NT2/D1 (cell line): ENCODE results near the gene STYXL2.

Experiments used
- DNase-seq: peaks from one replicate; pipeline ENCODE4 v3.0.0-alpha.2; 2011; ENCODE audit warnings: low read depth, low spot score
- H3K27me3 ChIP-seq: 2 replicates; pipeline ENCODE4 v1.6.0; 2011; ENCODE audit warnings: mild to moderate bottlenecking; ENCODE audit not compliant: insufficient read length, insufficient read depth
- H3K36me3 ChIP-seq: 2 replicates; pipeline ENCODE4 v1.6.1; 2011; ENCODE audit warnings: mild to moderate bottlenecking, low read length, mixed read lengths; ENCODE audit not compliant: insufficient read depth, insufficient read length
- H3K4me1 ChIP-seq: 2 replicates; pipeline ENCODE4 v1.5.1; 2011; ENCODE audit not compliant: insufficient read depth, insufficient read length
- H3K4me3 ChIP-seq: 2 replicates; pipeline ENCODE4 v1.5.1; 2011; ENCODE audit warnings: low read depth; ENCODE audit not compliant: insufficient read length
- H3K9ac ChIP-seq: 2 replicates; pipeline ENCODE4 v1.6.0; 2011; ENCODE audit warnings: low read depth; ENCODE audit not compliant: insufficient read length
- H3K9me3 ChIP-seq: 2 replicates; pipeline ENCODE4 v1.5.1; 2011; ENCODE audit warnings: mild to moderate bottlenecking, low read length; ENCODE audit not compliant: insufficient read depth
- SUZ12 ChIP-seq: IDR thresholded peaks from 2 replicates; pipeline ENCODE4 v1.6.1; 2011; ENCODE audit not compliant: insufficient read length, insufficient read depth; ENCODE audit errors: extremely low read depth
- YY1 ChIP-seq: IDR thresholded peaks from 2 replicates; pipeline ENCODE4 v1.6.1; 2011; ENCODE audit not compliant: insufficient read length, insufficient read depth
- ZNF274 ChIP-seq: IDR thresholded peaks from 2 replicates; pipeline ENCODE4 v1.6.1; 2011; ENCODE audit warnings: mild to moderate bottlenecking, low read depth, low read length

Gene STYXL2

GRCh38 chr1:167059045-167059808 is 34.6 kb upstream of the STYXL2 start:
- peaks cover 7% of the 10 kb centered on the region for H3K4me1 ChIP-seq
- no peak overlapping the region for H3K4me3 ChIP-seq
- peaks cover 2% of the 10 kb centered on the region for H3K36me3 ChIP-seq
- no peak overlapping the region for H3K9ac ChIP-seq
- no peaks in the 10 kb centered on the region for H3K27me3 ChIP-seq
- peaks cover 9% of the 10 kb centered on the region; the same call in 1 of the 2 replicates for H3K9me3 ChIP-seq
- peak; percentile 85 for DNase-seq
- TF ChIP-seq YY1, result no peak
- TF ChIP-seq SUZ12, result no peak
- TF ChIP-seq ZNF274, result no peak

- Histone ChIP-seq H3K36me3 (peaks cover 2% of the 10 kb centered on the region), H3K9me3 (peaks cover 9% of the 10 kb centered on the region; the same call in 1 of the 2 replicates), H3K4me1 (peaks cover 7% of the 10 kb centered on the region), H3K9ac (no peak overlapping the region), H3K4me3 (no peak overlapping the region), H3K27me3 (no peaks in the 10 kb centered on the region)
- DNase-seq, result no peak
- TF ChIP-seq YY1 (no peak), ZNF274 (no peak), SUZ12 (no peak)
Observed at GRCh38 chr1:167059809-167060107, 34.1 kb upstream of the STYXL2 start.

- no peak overlapping the region for H3K9ac ChIP-seq
- TF ChIP-seq SUZ12 (no peak), YY1 (no peak), ZNF274 (no peak)
- no peak overlapping the region for H3K4me3 ChIP-seq
- no peaks in the 10 kb centered on the region for H3K27me3 ChIP-seq
- no peaks in the 10 kb centered on the region for H3K36me3 ChIP-seq
- peaks cover 7% of the 10 kb centered on the region for H3K4me1 ChIP-seq
- DNase-seq, result no peak
- peaks cover 9% of the 10 kb centered on the region; the same call in 1 of the 2 replicates for H3K9me3 ChIP-seq
Observed at GRCh38 chr1:167060141-167061072, 33.5 kb upstream of the STYXL2 start.

- no peak overlapping the region for H3K4me3 ChIP-seq
- DNase-seq, result no peak
- H3K9me3 ChIP-seq, result peaks cover 9% of the 10 kb centered on the region; the same call in 1 of the 2 replicates
- no peak overlapping the region for H3K9ac ChIP-seq
- H3K4me1 ChIP-seq, result peaks cover 7% of the 10 kb centered on the region
- TF ChIP-seq SUZ12, result no peak
- no peak for TF ChIP-seq YY1
- TF ChIP-seq ZNF274, result no peak
- no peaks in the 10 kb centered on the region for H3K36me3 ChIP-seq
- no peaks in the 10 kb centered on the region for H3K27me3 ChIP-seq
Observed at GRCh38 chr1:167061073-167061464, 32.8 kb upstream of the STYXL2 start.

- no peaks in the 10 kb centered on the region for H3K27me3 ChIP-seq
- H3K9me3 ChIP-seq, result 0 out of 2 replicates have a peak, but pooled peaks cover 2% of the 10 kb centered on the region
- no peak for DNase-seq
- TF ChIP-seq ZNF274 (no peak), SUZ12 (no peak), YY1 (no peak)
- no peak overlapping the region for H3K9ac ChIP-seq
- H3K4me1 ChIP-seq, result no peaks in the 10 kb centered on the region
- no peak overlapping the region for H3K4me3 ChIP-seq
- no peaks in the 10 kb centered on the region for H3K36me3 ChIP-seq
Observed at GRCh38 chr1:167064621-167065020, 29.3 kb upstream of the STYXL2 start.

GRCh38 chr1:167065471-167065870 is 28.4 kb upstream of the STYXL2 start:
- H3K4me1 ChIP-seq, result no peaks in the 10 kb centered on the region
- no peak for DNase-seq
- no peaks in the 10 kb centered on the region for H3K36me3 ChIP-seq
- H3K27me3 ChIP-seq, result no peaks in the 10 kb centered on the region
- H3K4me3 ChIP-seq, result no peak overlapping the region
- TF ChIP-seq SUZ12 (no peak), YY1 (no peak), ZNF274 (no peak)
- no peak overlapping the region for H3K9ac ChIP-seq
- H3K9me3 ChIP-seq, result no peaks in the 10 kb centered on the region
